ENCODE results near the gene GRM5. TPM values are rescaled to one million over a fixed set of nuclear protein-coding genes. Genes with fewer than 3 reads are reported as not detected.
"Not testable (repeated sequence)": the region's sequence is repeated elsewhere in the genome, so short reads cannot be mapped to it uniquely, and the experiment has no call there.

The GRM5 gene
- total RNA-seq, 2 donors from 2014 or later, result 0.17 TPM; not detected in 1

- Histone ChIP-seq H3K4me3 (no peak overlapping the region), H3K27ac (no peak overlapping the region), H3K36me3 (no peaks in the 10 kb centered on the region), H3K4me1 (replicated peaks) (no peaks in the 10 kb centered on the region), H3K27me3 (replicated peaks; ENCODE audit: insufficient read depth) (no peaks in the 10 kb centered on the region), H3K9me3 (no peaks in the 10 kb centered on the region)
- no peak for TF ChIP-seq POLR2A (IDR thresholded peaks at IDR 0.05)
- TF ChIP-seq CTCF (IDR thresholded peaks at IDR 0.05), result no peak
- no peak for TF ChIP-seq POLR2AphosphoS5 (IDR thresholded peaks at IDR 0.05)
- 61% methylated on average over 3 of the region's 3 CpGs for WGBS
- DNase-seq (ENCODE audit: low spot score), result no peak
- intact Hi-C loops (cut with DNase I), result no loop called here
Measured at GRCh38 chr11:88536616-88537265, 529.0 kb downstream of the GRM5 start.

GRCh38 chr11:88535916-88536547 lies 529.8 kb downstream of the GRM5 start:
- no peak overlapping the region for H3K27ac ChIP-seq
- H3K9me3 ChIP-seq, result no peaks in the 10 kb centered on the region
- WGBS, result 47% methylated on average over 2 of the region's 2 CpGs
- TF ChIP-seq CTCF (IDR thresholded peaks at IDR 0.05) (no peak), POLR2A (IDR thresholded peaks at IDR 0.05) (no peak), POLR2AphosphoS5 (IDR thresholded peaks at IDR 0.05) (no peak)
- no peaks in the 10 kb centered on the region for H3K27me3 ChIP-seq (replicated peaks; ENCODE audit: insufficient read depth)
- no peaks in the 10 kb centered on the region for H3K4me1 ChIP-seq (replicated peaks)
- H3K36me3 ChIP-seq, result no peaks in the 10 kb centered on the region
- DNase-seq (ENCODE audit: low spot score), result no peak
- H3K4me3 ChIP-seq, result no peak overlapping the region
- intact Hi-C loops (cut with DNase I), result no loop called here

DNA sequence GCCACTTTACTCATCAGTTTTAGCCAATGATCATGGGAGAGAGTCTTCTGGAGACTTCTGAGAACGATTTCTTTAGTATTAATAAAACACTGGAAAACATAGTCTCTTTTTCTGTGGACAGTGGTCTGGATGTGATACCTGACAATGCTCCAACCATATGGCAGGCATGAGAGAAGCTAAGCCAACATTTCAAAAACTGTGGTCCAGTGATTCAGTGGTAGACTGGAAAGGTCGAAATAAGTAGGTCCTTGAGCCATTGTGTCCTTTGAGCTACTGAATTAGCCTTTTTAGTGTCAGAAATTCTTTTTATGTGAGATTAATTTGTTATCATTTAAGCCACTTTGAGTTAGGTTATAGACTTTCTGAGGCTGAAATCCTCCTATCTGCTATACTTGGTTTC lies 530.5 kb downstream of the GRM5 start:
- no peaks in the 10 kb centered on the region for H3K9me3 ChIP-seq
- no peaks in the 10 kb centered on the region for H3K36me3 ChIP-seq
- no peak overlapping the region for H3K4me3 ChIP-seq
- H3K27ac ChIP-seq, result no peak overlapping the region
- H3K27me3 ChIP-seq (replicated peaks; ENCODE audit: insufficient read depth), result no peaks in the 10 kb centered on the region
- TF ChIP-seq CTCF (IDR thresholded peaks at IDR 0.05), result no peak
- TF ChIP-seq POLR2AphosphoS5 (IDR thresholded peaks at IDR 0.05), result no peak
- TF ChIP-seq POLR2A (IDR thresholded peaks at IDR 0.05), result no peak
- intact Hi-C loops (cut with DNase I), result no loop called here
- WGBS, result 89% methylated on average over 2 of the region's 2 CpGs
- no peak for DNase-seq (ENCODE audit: low spot score)
- no peaks in the 10 kb centered on the region for H3K4me1 ChIP-seq (replicated peaks)

DNA sequence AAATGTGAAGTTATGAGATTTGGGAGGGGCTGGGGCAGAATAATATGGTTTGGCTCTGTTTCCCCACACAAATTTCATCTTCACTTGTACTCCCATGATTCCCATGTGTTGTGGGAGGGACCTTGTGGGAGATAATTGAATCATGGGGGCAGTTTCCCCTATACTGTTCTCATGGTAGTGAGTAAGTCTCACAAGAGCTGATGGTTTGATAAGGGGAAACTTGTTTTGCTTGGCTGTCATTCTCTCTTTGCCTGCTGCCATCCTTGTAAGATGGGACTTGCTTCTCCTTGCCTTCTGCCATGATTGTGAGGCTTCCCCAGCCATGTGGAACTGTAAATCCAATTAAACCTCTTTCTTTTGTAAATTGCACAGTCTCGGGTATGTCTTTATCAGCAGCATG lies 531.1 kb downstream of the GRM5 start:
- intact Hi-C loops (cut with DNase I), result not testable (repeated sequence)

DNA sequence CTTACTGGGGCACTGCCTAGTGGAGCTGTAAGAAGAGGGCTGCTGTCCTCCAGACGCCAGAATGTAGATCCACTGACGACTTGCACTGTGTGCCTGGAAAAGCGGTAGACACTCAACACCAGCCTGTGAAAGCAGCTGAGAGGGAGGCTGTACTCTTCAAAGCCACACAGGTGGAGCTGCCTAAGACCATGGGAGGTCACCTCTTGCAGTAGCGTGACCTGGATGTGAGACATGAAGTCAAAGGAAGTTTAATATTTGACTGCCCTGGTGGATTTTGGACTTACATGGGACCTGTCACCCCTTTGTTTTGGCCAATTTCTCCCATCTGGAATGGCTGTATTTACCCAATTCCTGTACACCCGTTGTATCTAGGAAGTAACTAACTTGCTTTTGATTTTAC lies 531.6 kb downstream of the GRM5 start:
- Histone ChIP-seq H3K4me1 (replicated peaks) (no peaks in the 10 kb centered on the region), H3K27me3 (replicated peaks; ENCODE audit: insufficient read depth) (no peaks in the 10 kb centered on the region), H3K9me3 (no peaks in the 10 kb centered on the region), H3K27ac (no peak overlapping the region), H3K4me3 (no peak overlapping the region), H3K36me3 (no peaks in the 10 kb centered on the region)
- TF ChIP-seq POLR2AphosphoS5 (IDR thresholded peaks at IDR 0.05) (no peak), CTCF (IDR thresholded peaks at IDR 0.05) (no peak), POLR2A (IDR thresholded peaks at IDR 0.05) (no peak)
- DNase-seq (ENCODE audit: low spot score), result no peak
- 94% methylated on average over 5 of the region's 5 CpGs for WGBS
- intact Hi-C loops (cut with DNase I), result no loop called here

More for the DNA sequence above, 531.1 kb downstream of the GRM5 start:
- not testable (repeated sequence) for H3K27me3 ChIP-seq (replicated peaks; ENCODE audit: insufficient read depth); H3K4me3 ChIP-seq; H3K4me1 ChIP-seq (replicated peaks); H3K9me3 ChIP-seq; H3K27ac ChIP-seq; DNase-seq (ENCODE audit: low spot score); H3K36me3 ChIP-seq
- 94% methylated on average over 1 of the region's 1 CpG for WGBS

All from prostate gland (tissue), 2 donors.